Muscle layer of duodenum (tissue), 2 donors: ENCODE results near the gene CHST9.

Source experiments
- H3K27ac ChIP-seq: one replicate; pipeline ENCODE4 v1.7.0; 2013; ENCODE audit warnings: mild to moderate bottlenecking, low read length
- H3K27me3 ChIP-seq: one replicate; pipeline ENCODE4 v1.7.0; 2013; ENCODE audit warnings: low read depth, mild to moderate bottlenecking, control low read depth, low read length
- H3K36me3 ChIP-seq, 2 donors: one replicate each; pipeline ENCODE4 v1.7.0; 2013; ENCODE audit warnings: low read length in 2 of 2, control low read depth in 1 of 2, mild to moderate bottlenecking in 1 of 2; ENCODE audit not compliant: insufficient read depth in 2 of 2, control insufficient read depth in 1 of 2
- H3K4me1 ChIP-seq, 2 donors: one replicate each; pipeline ENCODE4 v1.7.0; 2013; ENCODE audit warnings: low read length in 2 of 2, mild to moderate bottlenecking in 2 of 2, control low read depth in 1 of 2, moderate library complexity in 1 of 2; ENCODE audit not compliant: insufficient read depth in 2 of 2, control insufficient read depth in 1 of 2
- H3K4me3 ChIP-seq, 2 donors: one replicate each; pipeline ENCODE4 v1.7.0; 2013; ENCODE audit warnings: low read length in 2 of 2, low read depth in 1 of 2, mild to moderate bottlenecking in 1 of 2
- H3K9me3 ChIP-seq, 2 donors: one replicate each; pipeline ENCODE4 v1.7.0; 2013; ENCODE audit warnings: low read length in 2 of 2, control low read depth in 1 of 2, mild to moderate bottlenecking in 1 of 2; ENCODE audit not compliant: control insufficient read depth in 1 of 2
- donor health status: healthy.

The CHST9 gene

GRCh38 chr18:26926066-26926675, 258.9 kb downstream of the CHST9 start:
- peaks cover 0 to 3% of the 10 kb centered on the region in 2 donors for H3K9me3 ChIP-seq
- H3K27me3 ChIP-seq = no peaks in the 10 kb centered on the region
- no peak overlapping the region for H3K4me3 ChIP-seq
- no peaks in the 10 kb centered on the region for H3K36me3 ChIP-seq
- H3K27ac ChIP-seq = no peak overlapping the region
- H3K4me1 ChIP-seq = no peaks in the 10 kb centered on the region

GRCh38 chr18:26925313-26925712, 259.8 kb downstream of the CHST9 start:
- H3K36me3 ChIP-seq = no peaks in the 10 kb centered on the region
- H3K27ac ChIP-seq = no peak overlapping the region
- H3K27me3 ChIP-seq = no peaks in the 10 kb centered on the region
- no peaks in the 10 kb centered on the region for H3K4me1 ChIP-seq
- H3K4me3 ChIP-seq = no peak overlapping the region
- peaks cover 0 to 3% of the 10 kb centered on the region in 2 donors for H3K9me3 ChIP-seq

GRCh38 chr18:26922313-26922712, 262.8 kb downstream of the CHST9 start:
- no peaks in the 10 kb centered on the region for H3K27me3 ChIP-seq
- H3K36me3 ChIP-seq = no peaks in the 10 kb centered on the region
- H3K4me1 ChIP-seq = no peaks in the 10 kb centered on the region
- H3K4me3 ChIP-seq = no peak overlapping the region
- peaks cover 0 to 3% of the 10 kb centered on the region in 2 donors for H3K9me3 ChIP-seq
- H3K27ac ChIP-seq = no peak overlapping the region

GRCh38 chr18:26920644-26921043, 264.5 kb downstream of the CHST9 start:
- Histone ChIP-seq H3K27me3 (no peaks in the 10 kb centered on the region), H3K4me1 (no peaks in the 10 kb centered on the region), H3K36me3 (no peaks in the 10 kb centered on the region), H3K4me3 (no peak overlapping the region), H3K9me3 (peaks cover 0 to 3% of the 10 kb centered on the region in 2 donors), H3K27ac (no peak overlapping the region)

DNA sequence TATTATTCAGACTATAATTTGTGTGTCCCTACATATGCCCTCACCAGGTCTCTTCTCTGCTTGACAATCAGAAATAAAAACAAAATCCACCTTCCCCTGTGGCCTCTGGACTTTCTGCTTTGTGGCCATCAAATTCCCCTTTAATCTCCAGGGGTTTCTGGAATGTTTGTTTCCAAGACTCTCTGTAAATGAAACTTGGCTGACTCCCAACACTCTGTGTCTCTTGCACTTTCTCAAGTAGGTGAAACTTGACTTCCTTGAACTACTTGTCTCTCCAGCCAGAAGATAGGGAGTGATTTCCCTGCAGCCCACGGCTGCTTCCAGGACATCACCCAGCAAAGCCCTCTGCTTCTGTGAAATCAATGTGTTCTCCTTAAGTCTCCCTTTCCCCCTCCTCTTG, 265.5 kb downstream of the CHST9 start:
- Histone ChIP-seq H3K36me3 (no peaks in the 10 kb centered on the region), H3K9me3 (peaks cover 0 to 3% of the 10 kb centered on the region in 2 donors), H3K27me3 (no peaks in the 10 kb centered on the region), H3K4me1 (no peaks in the 10 kb centered on the region), H3K4me3 (no peak overlapping the region), H3K27ac (no peak overlapping the region)

- Histone ChIP-seq H3K4me1 (no peaks in the 10 kb centered on the region), H3K36me3 (no peaks in the 10 kb centered on the region), H3K27ac (no peak overlapping the region), H3K27me3 (no peaks in the 10 kb centered on the region), H3K9me3 (peaks cover 0 to 3% of the 10 kb centered on the region in 2 donors), H3K4me3 (no peak overlapping the region)
Observed at GRCh38 chr18:26919201-26919600, 265.9 kb downstream of the CHST9 start.

GRCh38 chr18:26911840-26912239, 273.3 kb downstream of the CHST9 start:
- no peaks in the 10 kb centered on the region for H3K36me3 ChIP-seq
- no peak overlapping the region for H3K4me3 ChIP-seq
- no peaks in the 10 kb centered on the region for H3K27me3 ChIP-seq
- no peak overlapping the region for H3K27ac ChIP-seq
- H3K4me1 ChIP-seq = peaks cover 0 to 10% of the 10 kb centered on the region in 2 donors
- no peaks in the 10 kb centered on the region for H3K9me3 ChIP-seq

GRCh38 chr18:26909599-26910290, 275.4 kb downstream of the CHST9 start:
- no peaks in the 10 kb centered on the region for H3K36me3 ChIP-seq
- no peak overlapping the region for H3K4me3 ChIP-seq
- peaks cover 0 to 10% of the 10 kb centered on the region in 2 donors for H3K4me1 ChIP-seq
- H3K9me3 ChIP-seq = no peaks in the 10 kb centered on the region
- no peak overlapping the region for H3K27ac ChIP-seq
- H3K27me3 ChIP-seq = no peaks in the 10 kb centered on the region

- Histone ChIP-seq H3K27me3 (no peaks in the 10 kb centered on the region), H3K9me3 (no peaks in the 10 kb centered on the region), H3K27ac (no peak overlapping the region), H3K4me3 (no peak overlapping the region), H3K4me1 (peaks cover 0 to 10% of the 10 kb centered on the region in 2 donors), H3K36me3 (no peaks in the 10 kb centered on the region)
Observed at GRCh38 chr18:26908906-26909305, 276.2 kb downstream of the CHST9 start.

- Histone ChIP-seq H3K27me3 (no peaks in the 10 kb centered on the region), H3K9me3 (peaks cover 0 to 4% of the 10 kb centered on the region in 2 donors), H3K4me3 (no peak overlapping the region), H3K36me3 (no peaks in the 10 kb centered on the region), H3K4me1 (no peaks in the 10 kb centered on the region), H3K27ac (no peak overlapping the region)
Observed at GRCh38 chr18:26902291-26902690, 282.8 kb downstream of the CHST9 start.

- Histone ChIP-seq H3K4me3 (no peak overlapping the region), H3K27me3 (no peaks in the 10 kb centered on the region), H3K4me1 (no peaks in the 10 kb centered on the region), H3K9me3 (peaks cover 0 to 4% of the 10 kb centered on the region in 2 donors), H3K36me3 (no peaks in the 10 kb centered on the region), H3K27ac (no peak overlapping the region)
Observed at GRCh38 chr18:26901020-26901419, 284.1 kb downstream of the CHST9 start.

GRCh38 chr18:26894426-26894825, 290.7 kb downstream of the CHST9 start:
- Histone ChIP-seq H3K27ac (no peak overlapping the region), H3K4me1 (no peaks in the 10 kb centered on the region), H3K9me3 (no peaks in the 10 kb centered on the region), H3K4me3 (no peak overlapping the region), H3K27me3 (no peaks in the 10 kb centered on the region), H3K36me3 (no peaks in the 10 kb centered on the region)
